Uterus (tissue), 4 donors: Measurements from ENCODE around the gene ARAP1. TPM values are rescaled to one million over a fixed set of nuclear protein-coding genes. Genes with fewer than 3 reads are reported as not detected.
A peak's percentile ranks its signal among the peaks of the same experiment; 100 is the strongest.

Experiments used
- DNase-seq, 2 donors: peaks; one replicate each; pipeline ENCODE4 v3.0.0-alpha.2; 2019 to 2020
- H3K27ac ChIP-seq, 2 donors: fragments of 200-600 bp; sonication (generic); 1 replicate in 1 of 2; 2 replicates in 1 of 2; pipeline ENCODE4 v1.5.1; 2016 to 2018
- H3K27me3 ChIP-seq, 2 donors: fragments of 200-600 bp; sonication (generic); one replicate each; pipeline ENCODE4 v1.5.1; 2018 to 2019; ENCODE audit warnings: control low read depth in 1 of 2
- H3K36me3 ChIP-seq, 2 donors: fragments of 200-600 bp; sonication (generic); one replicate each; pipeline ENCODE4 v1.5.1; 2019; ENCODE audit warnings: control low read depth in 1 of 2
- H3K4me1 ChIP-seq, 2 donors: fragments of 200-600 bp; sonication (generic); one replicate each; pipeline ENCODE4 v1.5.1; 2018 to 2019; ENCODE audit warnings: control low read depth in 1 of 2
- H3K4me3 ChIP-seq, 2 donors: fragments of 200-600 bp; sonication (generic); 1 replicate in 1 of 2; 2 replicates in 1 of 2; pipeline ENCODE4 v1.5.1; 2018 to 2019; ENCODE audit warnings: mild to moderate bottlenecking in 1 of 2
- H3K9me3 ChIP-seq, 2 donors: fragments of 200-600 bp; sonication (generic); one replicate each; pipeline ENCODE4 v1.5.1; 2019; ENCODE audit warnings: control low read depth in 1 of 2
- POLR2A ChIP-seq, 2 donors: fragments of 450-650 bp; IDR thresholded peaks; one replicate each; pipeline ENCODE4 v1.6.1; 2016; ENCODE audit warnings: antibody characterized with exemption in 2 of 2, mild to moderate bottlenecking in 1 of 2, moderate library complexity in 1 of 2
- intact Hi-C: fragments of 100-400 bp; cut with DNase I; formaldehyde crosslinking; loops from one replicate; pipeline ENCODE4 v1.15.1; 2023; ENCODE audit warnings: low total_unique reads
- total RNA-seq, 4 donors: library from RNA; depleted of rRNA in 3 of 4; stranded (reverse); fragments of >200 nt in 3 of 4; gene quantifications; one replicate each; pipeline versions ENCODE4 v1.1.0 to v1.2.4, GENCODE V29; 2014 to 2023
- TF ChIP-seq, protein P1 (sequence below), 4 experiments: fragments of 200-600 bp in 2 of 4; fragments of 450-650 bp in 2 of 4; sonication (generic) in 2 of 4; IDR thresholded peaks; one replicate each; pipeline ENCODE4 v1.5.1; 2016 to 2019; ENCODE audit warnings: antibody characterized with exemption in 4 of 4, mild to moderate bottlenecking in 2 of 4, moderate library complexity in 1 of 4
- donor health status: DM: yes; HTN: yes; CAD: no.

ARAP1 gene
- total RNA-seq, 4 donors from 2014 or later = 21.3 to 222 (median 70.4) TPM

DNA sequence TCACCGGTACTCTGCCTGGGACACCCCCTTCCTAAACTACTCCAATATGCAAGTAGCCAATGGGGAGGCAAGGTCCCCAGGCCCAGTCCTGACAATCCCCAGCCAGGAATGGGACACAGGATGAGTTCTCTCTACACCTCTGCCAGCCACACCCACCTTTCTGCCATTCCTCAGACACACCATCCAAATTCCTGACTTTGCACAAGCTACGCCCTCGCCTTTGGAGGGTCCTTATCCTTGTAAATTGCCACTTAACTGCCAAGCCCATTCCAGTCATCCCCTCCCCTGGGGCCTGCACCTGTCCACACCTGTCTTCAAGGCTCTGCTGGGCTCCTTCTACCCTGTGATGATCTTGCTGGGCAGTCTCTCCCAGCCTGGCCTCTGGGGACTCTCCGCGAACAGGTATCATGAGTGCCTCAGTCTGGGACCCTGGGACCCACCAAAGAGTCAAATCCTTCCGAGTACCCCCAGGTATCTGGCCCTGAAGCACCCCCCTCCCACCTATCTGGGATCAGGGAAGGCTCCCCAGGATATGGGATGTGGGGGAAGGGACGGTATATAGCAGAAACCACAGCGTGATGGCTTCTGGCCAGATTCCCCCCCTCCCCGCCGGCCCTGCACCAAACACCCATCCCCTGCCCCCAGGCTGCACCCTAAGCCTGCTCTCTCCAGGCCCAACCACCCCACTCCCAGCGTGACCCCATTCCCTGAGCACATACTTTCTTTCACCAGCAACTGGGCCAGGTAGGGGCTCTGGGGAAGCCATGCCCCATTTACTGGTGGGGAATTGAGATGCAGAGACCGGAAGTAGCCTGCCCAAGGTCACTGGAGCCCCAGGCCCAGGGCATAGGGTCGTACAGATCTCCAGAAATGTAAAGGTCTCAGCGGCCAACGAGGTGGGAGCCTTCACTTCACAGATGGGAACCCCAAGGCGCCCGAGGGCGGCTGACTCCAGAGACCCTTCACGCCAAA is 806 bp downstream of the ARAP1 start:
- Histone ChIP-seq H3K27me3 (no peaks in the 10 kb centered on the region), H3K27ac (peak overlapping the region; percentile 60 to 66), H3K4me3 (peak overlapping the region; percentile 49 to 58), H3K9me3 (no peaks in the 10 kb centered on the region), H3K36me3 (no peaks in the 10 kb centered on the region), H3K4me1 (peaks cover 0 to 18% of the 10 kb centered on the region in 2 donors)
- DNase-seq = no peak
- intact Hi-C loops = no loop called here
- TF ChIP-seq, protein P1, sequence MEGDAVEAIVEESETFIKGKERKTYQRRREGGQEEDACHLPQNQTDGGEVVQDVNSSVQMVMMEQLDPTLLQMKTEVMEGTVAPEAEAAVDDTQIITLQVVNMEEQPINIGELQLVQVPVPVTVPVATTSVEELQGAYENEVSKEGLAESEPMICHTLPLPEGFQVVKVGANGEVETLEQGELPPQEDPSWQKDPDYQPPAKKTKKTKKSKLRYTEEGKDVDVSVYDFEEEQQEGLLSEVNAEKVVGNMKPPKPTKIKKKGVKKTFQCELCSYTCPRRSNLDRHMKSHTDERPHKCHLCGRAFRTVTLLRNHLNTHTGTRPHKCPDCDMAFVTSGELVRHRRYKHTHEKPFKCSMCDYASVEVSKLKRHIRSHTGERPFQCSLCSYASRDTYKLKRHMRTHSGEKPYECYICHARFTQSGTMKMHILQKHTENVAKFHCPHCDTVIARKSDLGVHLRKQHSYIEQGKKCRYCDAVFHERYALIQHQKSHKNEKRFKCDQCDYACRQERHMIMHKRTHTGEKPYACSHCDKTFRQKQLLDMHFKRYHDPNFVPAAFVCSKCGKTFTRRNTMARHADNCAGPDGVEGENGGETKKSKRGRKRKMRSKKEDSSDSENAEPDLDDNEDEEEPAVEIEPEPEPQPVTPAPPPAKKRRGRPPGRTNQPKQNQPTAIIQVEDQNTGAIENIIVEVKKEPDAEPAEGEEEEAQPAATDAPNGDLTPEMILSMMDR (IDR thresholded peaks at IDR 0.05) = no peak
- no peak for TF ChIP-seq POLR2A (IDR thresholded peaks at IDR 0.05)

DNA sequence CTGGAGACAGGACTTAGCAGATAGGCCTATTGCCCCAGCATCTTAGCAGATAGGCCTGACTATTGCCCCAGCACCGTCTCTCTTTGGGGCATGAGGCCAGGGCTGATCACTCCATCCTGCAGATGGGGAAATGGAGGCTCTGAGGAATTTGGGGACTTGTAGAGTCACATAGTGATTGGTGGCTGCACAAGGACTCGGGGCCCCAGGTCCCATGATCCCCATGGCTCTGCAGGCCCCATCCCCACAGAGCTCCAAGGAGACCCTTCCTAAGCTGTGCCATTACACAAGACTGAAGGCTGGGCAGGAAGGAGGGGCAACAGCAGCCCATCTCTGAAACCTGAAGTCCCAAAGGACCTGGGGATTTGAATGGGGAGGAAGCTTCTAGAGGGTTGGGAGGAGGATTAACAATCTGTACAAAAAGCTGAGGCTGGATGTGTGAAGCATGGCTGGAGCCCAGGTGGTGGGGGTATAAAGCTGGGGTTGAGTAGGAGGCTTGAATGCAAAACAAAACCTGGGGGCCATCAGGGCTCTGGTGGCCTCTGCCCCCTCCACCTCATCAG is 1.6 kb downstream of the ARAP1 start:
- H3K9me3 ChIP-seq = no peaks in the 10 kb centered on the region
- no peak overlapping the region for H3K27ac ChIP-seq
- intact Hi-C loops = no loop called here
- no peak overlapping the region for H3K4me3 ChIP-seq
- H3K4me1 ChIP-seq = peaks cover 0 to 18% of the 10 kb centered on the region in 2 donors
- no peaks in the 10 kb centered on the region for H3K36me3 ChIP-seq
- DNase-seq = no peak
- H3K27me3 ChIP-seq = no peaks in the 10 kb centered on the region
- TF ChIP-seq, protein P1 (IDR thresholded peaks at IDR 0.05) = no peak
- no peak for TF ChIP-seq POLR2A (IDR thresholded peaks at IDR 0.05)

DNA sequence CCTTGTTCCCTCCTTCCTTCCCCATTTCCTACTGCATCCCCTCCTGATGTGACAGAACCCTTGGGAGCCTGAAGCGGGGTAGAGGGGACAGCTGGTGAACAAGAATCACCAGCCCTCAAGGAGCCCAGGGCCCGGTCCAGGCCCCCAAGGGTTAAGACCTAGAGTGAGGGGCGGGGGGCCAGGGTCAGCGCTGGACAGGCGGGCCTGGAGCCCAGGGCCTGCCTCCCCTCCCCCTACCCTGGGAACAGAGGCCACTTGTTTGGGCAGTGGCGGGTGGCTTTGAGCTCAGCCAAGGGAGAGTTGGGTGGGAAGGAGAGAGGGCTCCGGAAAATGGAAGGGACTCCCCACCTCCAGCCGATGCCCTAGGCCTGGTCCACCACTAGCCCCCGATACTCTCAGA is 2.1 kb downstream of the ARAP1 start:
- no peaks in the 10 kb centered on the region for H3K9me3 ChIP-seq
- H3K4me1 ChIP-seq = peaks cover 0 to 18% of the 10 kb centered on the region in 2 donors
- DNase-seq = no peak
- no peak overlapping the region for H3K27ac ChIP-seq
- H3K27me3 ChIP-seq = no peaks in the 10 kb centered on the region
- TF ChIP-seq POLR2A (IDR thresholded peaks at IDR 0.05) = no peak
- TF ChIP-seq, protein P1 (IDR thresholded peaks at IDR 0.05) = no peak
- intact Hi-C loops = no loop called here
- no peaks in the 10 kb centered on the region for H3K36me3 ChIP-seq
- H3K4me3 ChIP-seq = no peak overlapping the region

DNA sequence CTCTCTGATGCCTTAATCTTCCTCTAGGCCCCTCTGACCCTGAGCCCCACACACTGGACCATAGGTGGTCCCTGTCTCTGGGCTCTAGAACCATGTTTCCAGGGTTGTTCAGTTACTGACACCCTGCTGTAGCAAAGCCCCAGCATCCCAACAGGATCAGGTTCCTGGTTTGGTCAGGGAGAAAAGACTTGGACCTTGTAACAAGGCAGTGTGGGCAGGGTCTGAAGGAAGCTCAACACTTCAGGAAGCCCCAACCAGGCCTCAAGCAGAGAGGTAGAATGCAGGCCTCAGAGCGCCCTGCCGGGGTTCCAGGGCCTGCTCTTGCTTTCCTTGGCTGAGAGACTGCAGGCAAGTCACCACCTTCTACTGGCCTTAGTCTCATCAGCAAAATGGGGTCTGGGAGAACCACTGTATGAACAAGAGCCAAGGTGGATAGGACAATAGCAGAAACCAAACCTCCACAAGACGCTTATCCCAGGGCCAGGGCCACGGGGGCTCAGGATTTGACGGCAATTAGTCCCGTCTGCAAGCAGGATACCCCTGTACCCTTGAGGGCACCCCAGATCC is 4.8 kb downstream of the ARAP1 start:
- intact Hi-C loops = no loop called here
- H3K4me3 ChIP-seq = no peak overlapping the region
- TF ChIP-seq, protein P1 (IDR thresholded peaks at IDR 0.05) = no peak
- no peak for TF ChIP-seq POLR2A (IDR thresholded peaks at IDR 0.05)
- H3K36me3 ChIP-seq = no peaks in the 10 kb centered on the region
- DNase-seq = no peak
- H3K27ac ChIP-seq = no peak overlapping the region
- peaks cover 0 to 11% of the 10 kb centered on the region in 2 donors for H3K4me1 ChIP-seq
- no peaks in the 10 kb centered on the region for H3K9me3 ChIP-seq
- H3K27me3 ChIP-seq = no peaks in the 10 kb centered on the region

DNA sequence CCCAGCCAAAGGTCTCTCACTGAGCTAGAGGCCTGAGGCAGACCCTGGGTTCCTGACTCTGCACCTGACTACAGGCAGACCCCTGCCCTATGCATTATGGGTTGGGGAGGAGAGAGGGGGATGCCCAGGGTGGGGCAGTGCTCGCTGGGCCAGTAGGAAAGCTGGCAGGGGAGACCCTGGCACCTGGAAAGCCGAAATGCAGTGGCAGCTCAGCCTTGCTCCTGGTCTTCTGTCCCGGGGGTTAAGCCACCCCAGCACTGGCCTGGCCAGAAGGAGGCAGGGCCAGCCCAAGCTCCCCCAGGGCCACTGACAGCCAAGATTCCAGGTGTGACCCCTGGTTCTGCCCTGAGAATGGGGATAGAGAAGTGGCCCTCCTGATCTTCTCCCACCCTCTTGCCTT is 5.4 kb downstream of the ARAP1 start:
- no peaks in the 10 kb centered on the region for H3K27me3 ChIP-seq
- H3K4me3 ChIP-seq = no peak overlapping the region
- peaks cover 0 to 9% of the 10 kb centered on the region in 2 donors for H3K4me1 ChIP-seq
- intact Hi-C loops = no loop called here
- no peaks in the 10 kb centered on the region for H3K36me3 ChIP-seq
- DNase-seq = no peak
- no peaks in the 10 kb centered on the region for H3K9me3 ChIP-seq
- H3K27ac ChIP-seq = no peak overlapping the region
- no peak for TF ChIP-seq POLR2A (IDR thresholded peaks at IDR 0.05)
- TF ChIP-seq, protein P1 (IDR thresholded peaks at IDR 0.05) = no peak
